Middle frontal gyrus (tissue), 1 donor: Measurements from ENCODE around the gene CIB4.

Source experiments
- DNase-seq: peaks from one replicate; pipeline ENCODE4 v3.0.0-alpha.2; 2015; ENCODE audit warnings: low spot score; ENCODE audit errors: extremely low spot score

Gene CIB4

GRCh38 chr2:26532301-26533250 lies 108.6 kb downstream of the CIB4 start:
- no peak for DNase-seq
